KOPT-K1 (cell line): ENCODE results near the gene ATG7.

Source experiments
- H3K27ac ChIP-seq: fragments of 200-600 bp; sonication (generic); 2 replicates; pipeline ENCODE4 v1.5.1; 2016; ENCODE audit warnings: antibody characterized with exemption, mild to moderate bottlenecking, low read depth, low read length; ENCODE audit not compliant: poor library complexity, severe bottlenecking
- H3K36me3 ChIP-seq: fragments of 200-600 bp; sonication (generic); 2 replicates; pipeline ENCODE4 v1.5.1; 2017; ENCODE audit warnings: antibody characterized with exemption, mild to moderate bottlenecking, low read length, moderate library complexity; ENCODE audit not compliant: insufficient read depth
- H3K9me3 ChIP-seq: fragments of 200-600 bp; sonication (generic); 2 replicates; pipeline ENCODE4 v1.5.1; 2017; ENCODE audit warnings: antibody characterized with exemption, low read length, mild to moderate bottlenecking; ENCODE audit not compliant: insufficient read depth, poor library complexity, severe bottlenecking

ATG7 gene

GRCh38 chr3:11276901-11277300 is 4.7 kb downstream of the ATG7 start:
- Histone ChIP-seq H3K36me3 (peaks cover 33% of the 10 kb centered on the region), H3K9me3 (peaks cover 10% of the 10 kb centered on the region), H3K27ac (no peak overlapping the region)

GRCh38 chr3:11282250-11283138 is 10.3 kb downstream of the ATG7 start:
- Histone ChIP-seq H3K27ac (no peak overlapping the region), H3K36me3 (peaks cover 43% of the 10 kb centered on the region), H3K9me3 (no peaks in the 10 kb centered on the region)

- Histone ChIP-seq H3K9me3 (no peaks in the 10 kb centered on the region), H3K27ac (no peak overlapping the region), H3K36me3 (peaks cover 43% of the 10 kb centered on the region)
Measured at GRCh38 chr3:11283139-11283475, 10.9 kb downstream of the ATG7 start.

- Histone ChIP-seq H3K36me3 (peaks cover 35% of the 10 kb centered on the region), H3K27ac (no peak overlapping the region)
Measured at GRCh38 chr3:11284011-11284410, 11.8 kb downstream of the ATG7 start.

GRCh38 chr3:11285471-11285870 is 13.3 kb downstream of the ATG7 start:
- Histone ChIP-seq H3K27ac (no peak overlapping the region), H3K36me3 (peaks cover 29% of the 10 kb centered on the region)

More at GRCh38 chr3:11284011-11284410, 11.8 kb downstream of the ATG7 start:
- H3K9me3 ChIP-seq: no peaks in the 10 kb centered on the region

GRCh38 chr3:11287404-11287803 is 15.2 kb downstream of the ATG7 start:
- H3K9me3 ChIP-seq: no peaks in the 10 kb centered on the region
- H3K36me3 ChIP-seq: peaks cover 15% of the 10 kb centered on the region; the same call in 1 of the 2 replicates
- no peak overlapping the region for H3K27ac ChIP-seq

More at GRCh38 chr3:11285471-11285870, 13.3 kb downstream of the ATG7 start:
- H3K9me3 ChIP-seq: no peaks in the 10 kb centered on the region

GRCh38 chr3:11288021-11288491 is 15.9 kb downstream of the ATG7 start:
- Histone ChIP-seq H3K9me3 (no peaks in the 10 kb centered on the region), H3K27ac (peak overlapping the region; percentile 40), H3K36me3 (peaks cover 8% of the 10 kb centered on the region; the same call in 1 of the 2 replicates)

- H3K27ac ChIP-seq: peak overlapping the region; percentile 40
Measured at GRCh38 chr3:11288786-11289637, 16.8 kb downstream of the ATG7 start.

GRCh38 chr3:11289864-11290263 is 17.7 kb downstream of the ATG7 start:
- no peaks in the 10 kb centered on the region for H3K36me3 ChIP-seq
- no peak overlapping the region for H3K27ac ChIP-seq
- H3K9me3 ChIP-seq: no peaks in the 10 kb centered on the region

More at GRCh38 chr3:11288786-11289637, 16.8 kb downstream of the ATG7 start:
- no peaks in the 10 kb centered on the region for H3K36me3 ChIP-seq
- H3K9me3 ChIP-seq: no peaks in the 10 kb centered on the region

GRCh38 chr3:11290743-11291680 is 18.8 kb downstream of the ATG7 start:
- H3K9me3 ChIP-seq: no peaks in the 10 kb centered on the region
- peak overlapping the region; percentile 60 for H3K27ac ChIP-seq
- no peaks in the 10 kb centered on the region for H3K36me3 ChIP-seq

- H3K9me3 ChIP-seq: no peaks in the 10 kb centered on the region
- peak overlapping the region; percentile 60 for H3K27ac ChIP-seq
- H3K36me3 ChIP-seq: no peaks in the 10 kb centered on the region
Measured at GRCh38 chr3:11291808-11292207, 19.6 kb downstream of the ATG7 start.

GRCh38 chr3:11297126-11297525 is 24.9 kb downstream of the ATG7 start:
- Histone ChIP-seq H3K27ac (no peak overlapping the region), H3K9me3 (no peaks in the 10 kb centered on the region), H3K36me3 (peaks cover 41% of the 10 kb centered on the region)

- H3K36me3 ChIP-seq: peaks cover 59% of the 10 kb centered on the region
- H3K9me3 ChIP-seq: no peaks in the 10 kb centered on the region
- H3K27ac ChIP-seq: no peak overlapping the region
Measured at GRCh38 chr3:11300970-11301369, 28.8 kb downstream of the ATG7 start.

GRCh38 chr3:11302444-11302843 is 30.2 kb downstream of the ATG7 start:
- peaks cover 65% of the 10 kb centered on the region for H3K36me3 ChIP-seq
- H3K9me3 ChIP-seq: no peaks in the 10 kb centered on the region
- H3K27ac ChIP-seq: no peak overlapping the region
